Raji (cell line): ENCODE data around the gene DNAJC5.

Source experiments
- POLR2A ChIP-seq: IDR thresholded peaks from 2 replicates; pipeline ENCODE4 v1.6.1; 2011; ENCODE audit warnings: low read depth, low read length, control low read depth; ENCODE audit not compliant: insufficient read depth

The DNAJC5 gene

DNA sequence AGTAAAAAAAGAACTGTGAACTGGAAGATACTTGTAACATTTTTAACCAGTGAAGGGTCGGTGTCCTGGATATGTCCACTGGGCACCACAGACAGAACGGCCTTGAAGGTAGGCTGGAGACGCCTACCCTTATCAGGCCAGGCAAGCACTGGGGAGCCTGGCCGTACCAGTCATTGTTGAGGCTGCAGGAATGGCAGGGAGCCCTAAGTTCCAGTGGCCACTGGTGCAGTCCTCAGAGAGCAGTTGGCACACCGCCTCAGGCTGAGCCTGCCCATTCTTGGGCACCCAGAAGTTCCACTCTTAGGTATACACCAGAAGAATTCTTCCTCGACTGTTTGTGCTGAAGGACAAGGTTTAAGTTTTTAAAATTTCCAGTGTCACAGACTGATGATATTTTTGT is 20.5 kb downstream of the DNAJC5 start:
- TF ChIP-seq POLR2A, result no peak

DNA sequence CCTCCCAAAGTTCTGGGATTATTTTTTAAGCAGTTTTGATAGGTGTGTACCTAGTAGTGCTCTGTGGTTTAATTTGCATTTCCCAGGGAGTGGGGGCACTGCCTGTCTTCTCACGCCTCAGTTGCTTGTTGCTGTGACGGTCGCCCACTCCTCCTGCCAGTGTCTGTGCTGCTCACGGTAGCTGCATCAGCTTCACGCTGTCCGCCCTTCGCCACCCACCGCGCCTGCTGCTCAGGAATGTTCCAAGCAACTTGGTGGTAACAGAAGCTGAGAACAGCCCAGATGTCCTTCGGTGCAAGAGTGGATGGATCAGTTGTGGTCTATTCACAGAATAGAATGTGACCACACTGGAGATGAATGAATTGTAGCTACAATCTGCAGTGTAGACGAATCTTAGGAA is 22.9 kb downstream of the DNAJC5 start:
- TF ChIP-seq POLR2A, result no peak

DNA sequence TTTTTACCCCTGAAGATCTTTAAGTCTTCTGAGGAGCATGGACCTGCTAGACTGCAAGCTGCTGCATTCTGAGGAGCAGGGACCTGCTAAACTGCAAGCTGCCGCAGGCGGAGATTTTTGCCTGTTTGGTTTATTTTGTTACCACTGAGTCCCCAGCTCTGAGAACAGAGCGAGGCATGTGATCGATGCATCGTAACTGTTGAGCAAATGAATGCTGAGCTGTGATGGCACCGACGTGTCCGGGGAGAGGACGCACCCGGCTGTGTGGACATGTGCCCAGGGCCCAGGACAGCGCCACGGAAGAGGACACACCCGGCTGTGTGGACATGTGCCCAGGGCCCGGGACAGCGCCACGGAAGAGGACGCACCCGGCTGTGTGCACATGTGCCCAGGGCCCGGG is 24.2 kb downstream of the DNAJC5 start:
- no peak for TF ChIP-seq POLR2A

DNA sequence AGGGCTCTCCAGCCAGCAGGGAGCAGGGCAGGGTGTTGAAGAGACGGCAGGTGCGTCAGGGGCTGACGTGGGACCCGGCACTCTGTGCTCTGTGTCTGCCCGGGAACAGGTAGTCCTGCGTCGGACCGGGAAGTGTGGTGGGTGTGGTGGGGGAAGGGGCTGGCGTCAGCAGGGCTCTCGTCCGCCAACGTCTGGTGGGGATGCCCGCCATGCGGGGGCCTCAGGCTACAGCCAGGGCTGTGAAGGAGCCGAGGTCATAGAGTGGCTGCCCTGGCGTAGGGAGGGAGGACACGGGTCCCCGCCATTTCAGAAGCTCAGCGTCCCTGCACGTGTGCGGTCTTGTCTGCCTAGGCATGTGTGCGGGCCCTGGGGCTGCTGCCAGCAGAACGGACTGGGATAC is 25.3 kb downstream of the DNAJC5 start:
- TF ChIP-seq POLR2A, result no peak

DNA sequence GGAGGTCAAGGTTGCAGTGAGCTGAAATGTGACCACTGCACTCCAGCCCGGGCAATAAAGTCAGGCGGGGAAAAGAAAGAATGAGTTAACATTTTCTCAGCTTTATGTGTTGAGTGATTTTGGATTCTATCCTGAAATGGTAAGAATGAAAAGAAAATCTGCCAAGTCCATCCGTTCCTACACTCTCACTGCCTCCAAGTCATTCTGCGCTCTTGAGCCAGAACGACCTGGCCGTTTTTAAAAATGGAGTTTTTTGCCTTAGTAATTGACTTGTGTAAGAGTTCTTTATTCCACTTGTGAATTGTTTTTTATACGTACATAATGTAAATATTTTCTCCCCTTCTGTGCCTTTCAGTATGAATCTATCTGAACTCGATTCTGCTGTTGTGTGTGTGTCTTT is 28.7 kb downstream of the DNAJC5 start:
- no peak for TF ChIP-seq POLR2A

DNA sequence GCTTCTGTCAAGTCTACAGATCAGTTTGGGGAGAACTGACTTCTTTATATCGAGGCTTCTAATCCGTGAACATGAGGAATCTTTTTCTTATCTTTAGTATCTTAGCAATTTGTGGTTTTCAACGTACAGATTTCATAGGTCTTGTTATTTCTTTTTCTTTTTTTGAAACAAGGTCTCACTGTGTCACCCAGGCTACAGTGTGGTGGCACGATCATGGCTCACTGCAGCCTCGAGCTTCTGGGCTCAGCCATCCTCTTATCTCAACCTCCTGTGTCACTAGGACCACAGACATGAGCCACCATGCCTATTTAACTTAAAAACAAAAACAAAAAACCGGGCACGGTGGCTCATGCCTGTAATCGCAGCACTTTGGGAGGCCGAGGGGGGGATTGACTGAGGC is 29.3 kb downstream of the DNAJC5 start:
- no peak for TF ChIP-seq POLR2A

DNA sequence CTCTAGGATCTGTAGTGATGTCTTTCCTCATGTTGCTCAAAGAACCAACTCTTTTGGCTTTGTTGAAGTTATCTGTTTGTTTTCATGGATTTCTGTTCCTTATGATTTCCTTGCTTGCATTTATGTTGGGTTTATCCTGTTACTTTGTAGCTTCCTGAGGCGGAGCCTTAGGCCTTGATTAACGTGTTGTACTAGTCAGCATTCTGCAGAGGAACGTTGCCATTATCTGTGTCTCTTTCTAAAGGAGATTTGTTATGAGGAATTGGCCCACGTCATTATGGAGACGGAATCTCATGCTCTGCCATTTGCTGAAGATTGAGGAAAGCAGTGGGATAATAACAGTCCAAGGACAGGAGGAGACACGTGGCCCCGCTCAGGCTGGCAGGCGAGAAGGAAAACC is 31.4 kb downstream of the DNAJC5 start:
- TF ChIP-seq POLR2A, result no peak

DNA sequence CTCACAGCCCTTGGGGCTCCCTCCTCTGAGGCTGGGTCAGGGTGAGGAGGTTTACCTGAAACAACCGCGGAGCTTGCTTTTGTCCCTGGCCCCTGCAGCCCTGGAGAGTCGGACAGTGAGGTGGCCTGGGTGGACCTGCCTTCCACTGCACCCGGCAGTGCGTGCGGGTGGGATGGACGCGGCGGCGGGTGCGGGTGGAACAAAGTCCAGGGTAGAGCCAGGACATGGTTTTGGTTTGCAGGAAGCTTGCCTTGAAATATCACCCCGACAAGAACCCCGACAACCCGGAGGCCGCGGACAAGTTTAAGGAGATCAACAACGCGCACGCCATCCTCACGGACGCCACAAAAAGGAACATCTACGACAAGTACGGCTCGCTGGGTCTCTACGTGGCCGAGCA is 34.1 kb downstream of the DNAJC5 start:
- TF ChIP-seq POLR2A, result no peak

DNA sequence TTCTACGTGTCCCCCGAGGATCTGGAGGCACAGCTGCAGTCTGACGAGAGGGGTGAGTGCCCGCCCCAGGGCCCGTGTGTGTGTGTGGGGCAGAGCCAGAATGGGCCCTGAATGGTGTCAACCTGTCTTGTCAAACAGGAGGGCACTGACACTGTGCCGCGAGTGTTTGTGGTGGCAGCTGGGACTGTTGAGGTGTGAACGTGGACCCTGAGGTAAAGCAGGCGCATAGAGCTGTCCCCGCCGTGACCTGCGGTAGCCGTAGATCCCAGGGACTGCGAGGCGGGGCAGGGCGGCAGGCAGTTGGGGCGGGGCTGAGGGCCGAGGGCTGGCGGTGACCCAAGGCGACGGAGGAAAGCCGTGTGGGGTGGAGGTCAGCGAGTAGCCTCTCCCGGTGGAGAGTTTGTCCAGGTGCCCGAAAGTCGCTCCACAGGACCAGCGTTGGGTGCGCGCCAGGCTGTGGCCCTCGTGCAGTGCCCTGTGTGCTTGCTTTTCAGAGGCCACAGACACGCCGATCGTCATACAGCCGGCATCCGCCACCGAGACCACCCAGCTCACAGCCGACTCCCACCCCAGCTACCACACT is 36.1 kb downstream of the DNAJC5 start:
- TF ChIP-seq POLR2A, result no peak

DNA sequence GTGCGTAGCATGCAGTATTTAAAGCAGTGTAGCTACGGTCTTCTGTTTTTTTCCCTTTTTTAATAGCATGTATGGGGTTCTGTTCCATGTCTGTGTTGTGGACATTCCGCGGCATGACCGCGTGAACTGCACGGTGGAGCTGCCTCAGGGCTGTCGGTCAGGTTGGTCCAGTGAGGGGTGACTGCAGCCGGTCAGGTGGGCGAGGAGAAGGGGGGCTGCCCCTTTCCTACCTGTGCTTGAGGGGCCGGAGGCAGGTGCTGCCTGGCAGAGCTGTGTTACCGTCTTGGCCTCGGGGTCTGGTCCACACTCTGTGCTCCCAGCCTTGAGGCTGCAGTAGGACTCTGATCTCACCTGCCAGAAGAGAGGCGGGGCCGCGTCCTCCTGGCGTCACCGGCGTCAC is 36.8 kb downstream of the DNAJC5 start:
- TF ChIP-seq POLR2A, result no peak

DNA sequence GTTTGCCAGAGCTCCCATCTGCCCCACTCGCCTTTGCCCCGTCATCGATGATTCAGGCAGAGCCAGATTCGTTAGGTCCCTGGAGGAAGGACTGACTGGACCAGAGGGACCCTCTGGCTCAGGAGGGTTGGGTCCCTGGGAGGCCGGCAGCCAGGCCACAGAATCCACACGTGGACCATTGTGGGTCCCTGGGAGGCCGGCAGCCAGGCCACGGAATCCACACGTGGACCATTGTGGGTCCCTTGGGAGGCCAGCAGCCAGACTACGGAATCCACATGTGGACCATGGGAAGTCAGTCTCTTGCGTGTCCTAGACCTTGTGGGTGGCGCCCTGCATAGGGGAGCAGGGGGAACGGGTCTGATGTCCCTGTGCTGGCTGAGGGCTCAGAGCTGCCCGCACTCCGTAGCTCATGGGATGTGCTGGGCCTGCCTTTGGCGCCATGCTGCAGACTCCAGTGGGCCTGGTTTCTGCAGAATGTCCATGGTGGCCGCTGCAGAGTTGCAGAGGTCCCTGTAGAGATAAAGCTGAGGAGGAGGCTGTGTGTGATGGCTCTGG is 37.8 kb downstream of the DNAJC5 start:
- TF ChIP-seq POLR2A, result no peak

DNA sequence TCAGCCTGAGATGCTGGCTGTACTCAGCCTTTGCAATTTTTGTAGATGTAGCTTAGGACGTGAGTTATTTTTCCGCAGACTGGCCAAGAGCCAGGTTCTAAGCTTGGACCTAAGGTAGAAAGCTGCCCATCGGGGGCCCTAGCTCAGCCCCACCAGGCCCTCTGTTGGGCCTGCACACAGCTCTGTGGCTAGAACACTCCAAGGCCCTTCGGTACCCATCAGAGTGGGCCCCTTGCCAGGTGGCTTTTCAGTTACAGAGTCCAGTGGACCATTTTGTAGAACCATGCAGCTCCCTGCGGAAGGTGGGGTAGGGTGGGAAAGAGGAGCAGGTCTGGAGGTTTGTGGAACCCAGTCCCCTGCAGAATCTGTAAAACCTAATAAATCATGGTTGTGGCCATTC is 38.7 kb downstream of the DNAJC5 start:
- TF ChIP-seq POLR2A, result no peak

DNA sequence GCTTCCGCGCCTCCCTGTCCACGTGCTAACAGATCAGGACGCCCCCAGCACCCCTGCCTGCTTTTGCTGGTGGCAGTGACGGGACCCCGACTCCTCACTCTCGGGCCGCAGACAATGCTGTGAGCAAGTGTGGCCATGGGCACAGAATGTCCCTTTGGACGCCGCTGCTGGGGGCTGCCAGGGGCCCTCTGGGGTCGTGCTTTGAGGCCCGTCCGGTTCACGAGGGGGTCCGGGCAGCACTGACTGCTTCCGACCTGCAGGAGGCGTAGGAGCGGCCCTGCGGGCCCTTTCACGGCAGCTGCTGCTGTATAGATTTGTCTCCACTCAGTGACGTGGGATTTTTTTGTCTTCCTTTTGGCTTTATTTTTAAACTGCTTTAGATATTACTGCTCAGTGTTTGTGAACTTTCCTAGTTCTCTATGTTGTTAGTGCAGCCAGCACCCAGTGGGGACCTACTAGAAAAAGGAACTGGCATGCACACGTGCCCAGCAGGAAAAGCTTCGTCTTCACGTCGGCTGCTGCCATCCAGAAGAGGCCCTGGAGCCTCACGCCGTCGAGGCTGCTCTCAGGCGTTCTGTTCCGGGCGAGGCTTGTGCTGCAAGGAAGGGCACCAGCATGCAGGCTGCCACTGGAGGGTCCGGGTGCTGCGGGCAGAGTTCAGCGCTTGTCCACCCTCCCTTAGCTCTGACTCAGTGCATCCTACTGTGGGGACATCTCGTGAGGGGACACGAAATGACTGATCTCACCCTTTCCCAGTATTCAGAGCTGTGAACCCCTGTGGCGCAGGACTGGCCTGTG is 39.5 kb downstream of the DNAJC5 start:
- no peak for TF ChIP-seq POLR2A

DNA sequence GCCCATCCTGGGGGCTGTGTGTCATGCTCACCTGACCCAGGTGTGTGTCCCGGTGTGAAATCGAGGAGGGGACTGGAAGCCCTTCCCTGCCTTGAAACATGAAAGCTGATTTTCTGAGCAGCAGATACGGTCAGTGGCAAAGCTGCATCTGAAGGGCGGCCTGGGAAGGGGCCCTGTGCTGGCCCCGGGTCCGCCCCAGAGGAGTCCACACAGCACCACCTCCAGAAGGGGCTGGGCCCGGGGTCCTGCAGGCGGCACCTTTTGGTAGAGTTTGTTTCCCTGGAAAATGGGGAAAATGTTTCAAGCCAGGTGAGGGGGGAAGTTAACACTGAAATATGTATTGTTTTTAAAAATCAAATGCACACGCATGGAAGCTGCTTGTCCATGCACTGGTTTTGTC is 40.5 kb downstream of the DNAJC5 start:
- TF ChIP-seq POLR2A, result no peak

DNA sequence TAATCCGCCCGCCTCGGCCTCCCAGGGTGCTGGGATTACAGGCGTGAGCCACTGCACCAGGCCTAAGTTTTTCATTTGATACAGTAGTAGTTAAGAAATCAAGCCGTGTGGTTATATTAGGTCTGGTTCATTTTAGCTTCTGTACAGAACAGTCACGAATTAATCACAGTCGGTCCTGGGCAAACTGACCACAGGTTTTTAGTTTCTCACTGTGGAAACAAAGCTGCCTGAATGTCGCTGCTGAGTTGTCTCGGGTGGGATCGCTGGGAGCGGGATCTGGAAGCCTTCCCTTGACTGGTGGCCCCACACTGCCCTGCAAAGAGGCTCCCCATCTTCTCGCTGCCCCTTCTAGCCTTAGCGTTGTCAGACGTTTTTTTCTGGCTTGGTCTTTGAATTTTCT is 42.7 kb downstream of the DNAJC5 start:
- no peak for TF ChIP-seq POLR2A
